HT1080 (cell line): Measurements from ENCODE around the gene FZD2. TPM values are rescaled to one million over a fixed set of nuclear protein-coding genes. Genes with fewer than 3 reads are reported as not detected.
"Not testable (repeated sequence)": the region's sequence is repeated elsewhere in the genome, so short reads cannot be mapped to it uniquely, and the experiment has no call there.

Source experiments
- DNase-seq: peaks from one replicate; pipeline ENCODE4 v3.0.0-alpha.2; 2015; ENCODE audit warnings: low read depth
- total RNA-seq: library from RNA; depleted of rRNA; stranded (reverse); fragments of >200 nt; shearing (Covaris generic); gene quantifications from 2 replicates; pipeline ENCODE4 v1.2.3, GENCODE V29; 2014

The FZD2 gene
- total RNA-seq, 1 experiment from 2014 or later, result 14.6 TPM

GRCh38 chr17:44575403-44575802 lies 18.1 kb downstream of the FZD2 start:
- DNase-seq, result no peak

GRCh38 chr17:44578947-44579346 lies 21.7 kb downstream of the FZD2 start:
- DNase-seq, result no peak

DNA sequence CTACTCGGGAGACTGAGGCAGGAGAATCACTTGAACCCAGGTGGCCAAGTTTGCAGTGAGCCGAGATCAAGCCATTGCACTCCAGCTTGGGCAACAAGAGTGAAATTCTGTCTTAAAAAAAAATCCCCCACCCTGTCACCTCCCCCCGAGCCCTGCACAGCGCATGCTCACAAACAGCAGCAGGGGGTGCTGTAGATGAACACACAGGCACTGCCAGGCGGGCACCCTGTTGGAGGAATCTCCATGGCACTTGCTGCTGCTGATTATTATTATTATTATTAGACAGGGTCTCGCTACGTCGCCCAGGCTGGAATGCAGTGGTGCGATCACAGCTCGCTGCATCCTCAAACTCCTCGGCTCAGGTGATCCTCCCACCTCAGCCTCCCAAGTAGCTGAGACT lies 24.6 kb downstream of the FZD2 start:
- DNase-seq, result no peak

DNA sequence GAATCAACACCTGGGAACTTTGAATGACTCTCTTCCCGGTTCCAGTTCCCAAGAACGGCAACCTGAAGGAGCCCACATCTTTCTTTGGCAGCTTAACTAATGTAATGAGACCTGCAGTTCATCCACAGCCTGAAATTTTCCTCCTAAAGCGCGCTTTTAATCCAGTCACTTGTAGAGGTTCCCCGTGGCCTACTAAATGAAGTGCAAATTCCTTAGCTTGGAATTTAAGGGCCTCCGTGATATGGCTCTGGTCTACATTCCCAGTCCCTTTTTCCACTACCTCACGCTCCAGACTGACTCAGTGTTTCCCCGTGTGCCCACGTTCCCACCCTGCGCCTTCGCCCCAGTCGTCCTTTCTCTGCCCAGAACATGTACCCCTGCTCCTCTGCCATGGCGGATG lies 27.2 kb downstream of the FZD2 start:
- DNase-seq, result no peak

GRCh38 chr17:44585315-44585714 lies 28.0 kb downstream of the FZD2 start:
- DNase-seq, result no peak

DNA sequence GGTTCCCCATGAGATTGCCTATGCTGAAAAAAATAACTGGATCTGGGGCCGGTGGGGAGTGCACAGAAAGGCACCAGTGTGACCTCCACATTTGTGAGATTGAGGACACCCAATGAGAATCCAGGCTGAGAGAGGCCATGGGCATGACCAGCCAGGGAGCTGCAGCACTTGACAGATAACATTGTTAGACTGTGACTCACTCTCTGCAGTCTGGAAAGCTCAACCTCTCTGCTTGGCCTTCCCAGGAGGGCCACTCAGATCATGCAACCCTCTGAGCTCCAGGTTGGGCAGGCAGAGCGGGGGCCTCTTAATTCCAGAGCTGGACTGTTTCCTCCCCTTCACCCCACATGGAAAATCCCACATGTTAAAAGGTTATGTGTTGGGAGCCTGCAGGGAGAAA lies 30.1 kb downstream of the FZD2 start:
- DNase-seq, result peak; percentile 90

DNA sequence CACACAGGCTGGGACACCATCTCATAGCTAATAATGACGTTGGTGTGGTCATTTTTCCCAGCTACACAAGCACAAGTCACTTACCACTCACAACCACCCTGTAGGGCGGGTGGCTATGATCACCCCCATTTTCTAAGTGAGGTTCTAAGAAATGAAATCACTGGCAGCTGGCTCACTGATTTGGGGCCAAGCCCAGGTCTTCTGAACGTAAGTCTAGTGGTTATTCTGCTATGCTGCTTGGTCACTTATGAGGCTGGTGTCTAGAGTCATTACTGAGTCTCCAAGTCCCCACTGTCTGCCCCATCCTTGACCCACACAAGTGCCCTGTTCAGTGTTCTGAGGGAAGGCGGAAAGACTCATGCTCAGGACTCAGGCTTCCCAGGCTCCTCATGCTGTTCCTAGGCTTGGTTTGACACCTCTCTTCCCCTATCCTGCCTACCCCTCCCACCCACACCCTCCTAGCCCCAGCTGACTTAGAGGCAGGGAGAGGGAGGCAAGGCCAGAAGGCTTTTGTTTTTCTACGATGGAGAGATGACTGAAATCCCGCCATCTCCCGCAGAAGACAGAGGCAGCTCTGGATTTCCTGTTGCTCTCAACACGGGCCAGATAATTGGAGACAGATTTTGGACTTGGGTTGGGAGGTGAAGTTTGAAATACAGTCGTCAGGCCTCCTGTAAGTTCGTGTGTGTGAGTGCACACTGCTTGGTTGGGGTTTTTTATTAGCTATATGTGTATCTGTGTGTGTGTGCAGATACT lies 32.2 kb downstream of the FZD2 start:
- no peak for DNase-seq

DNA sequence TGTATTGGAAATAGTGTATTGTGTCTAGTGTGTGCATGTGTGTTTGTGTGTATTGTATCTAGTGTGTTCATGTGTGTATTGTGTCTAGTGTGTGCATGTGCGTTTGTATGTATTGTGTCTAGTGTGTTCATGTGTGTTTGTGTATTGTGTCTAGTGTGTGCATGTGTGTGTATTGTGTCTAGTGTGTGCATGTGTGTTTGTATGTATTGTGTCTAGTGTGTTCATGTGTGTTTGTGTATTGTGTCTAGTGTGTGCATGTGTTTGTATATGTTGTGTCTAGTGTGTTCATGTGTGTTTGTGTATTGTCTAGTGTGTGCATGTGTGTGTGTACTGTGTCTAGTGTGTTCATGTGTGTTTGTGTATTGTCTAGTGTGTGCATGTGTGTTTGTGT lies 32.8 kb downstream of the FZD2 start:
- not testable (repeated sequence) for DNase-seq

DNA sequence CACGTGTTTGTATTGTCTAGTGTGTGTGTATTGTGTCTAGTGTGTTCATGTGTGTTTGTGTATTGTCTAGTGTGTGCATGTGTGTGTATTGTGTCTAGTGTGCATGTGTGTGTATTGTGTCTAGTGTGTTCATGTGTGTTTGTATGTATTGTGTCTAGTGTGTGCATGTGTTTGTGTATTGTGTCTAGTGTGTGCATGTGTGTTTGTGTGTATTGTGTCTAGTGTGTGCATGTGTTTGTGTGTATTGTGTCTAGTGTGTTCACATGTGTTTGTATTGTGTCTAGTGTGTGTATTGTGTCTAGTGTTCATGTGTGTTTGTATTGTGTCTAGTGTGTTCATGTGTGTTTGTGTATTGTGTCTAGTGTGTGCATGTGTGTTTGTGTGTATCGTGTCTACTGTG lies 33.5 kb downstream of the FZD2 start:
- DNase-seq, result not testable (repeated sequence)

DNA sequence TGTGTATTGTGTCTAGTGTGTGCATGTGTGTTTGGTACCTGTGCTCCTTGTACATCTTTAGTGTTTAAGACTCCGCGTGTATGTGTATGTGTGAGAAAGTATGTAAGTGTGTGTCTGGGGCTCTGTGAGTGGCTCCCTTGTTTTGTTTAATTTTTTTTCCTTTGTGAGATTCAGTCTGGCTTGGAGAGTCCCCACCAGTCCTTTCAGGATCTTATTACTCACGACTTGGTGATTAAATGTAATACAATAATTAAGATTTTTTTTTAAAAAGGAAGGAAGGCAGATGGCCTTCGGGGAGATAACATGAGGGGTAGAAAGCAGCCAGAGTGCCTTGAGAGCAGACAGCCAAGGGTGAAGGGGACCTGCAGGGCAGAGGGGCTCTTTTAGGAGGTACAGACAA lies 33.9 kb downstream of the FZD2 start:
- DNase-seq, result no peak

DNA sequence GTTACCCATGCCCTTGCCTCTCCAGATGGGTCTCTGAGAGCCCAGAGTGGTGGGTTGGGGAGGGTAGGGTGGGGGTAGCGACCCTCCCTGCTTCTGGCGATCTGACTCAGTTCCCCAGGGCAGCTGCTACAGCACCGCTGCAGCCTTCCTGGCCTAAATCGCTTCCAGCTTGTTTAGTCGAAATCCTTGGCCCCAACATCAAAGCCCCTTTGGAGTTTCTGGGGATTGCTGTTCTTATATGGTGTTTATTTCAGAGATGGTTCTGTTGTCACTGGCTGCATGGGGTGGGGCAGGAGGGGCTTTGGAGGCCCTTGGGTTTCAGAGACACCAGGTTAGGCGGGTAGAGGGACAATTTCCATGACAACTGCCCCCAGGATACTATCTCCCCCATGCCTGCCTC lies 35.9 kb downstream of the FZD2 start:
- no peak for DNase-seq

- DNase-seq, result no peak
Measured at GRCh38 chr17:44595216-44595775, 38.0 kb downstream of the FZD2 start.

DNA sequence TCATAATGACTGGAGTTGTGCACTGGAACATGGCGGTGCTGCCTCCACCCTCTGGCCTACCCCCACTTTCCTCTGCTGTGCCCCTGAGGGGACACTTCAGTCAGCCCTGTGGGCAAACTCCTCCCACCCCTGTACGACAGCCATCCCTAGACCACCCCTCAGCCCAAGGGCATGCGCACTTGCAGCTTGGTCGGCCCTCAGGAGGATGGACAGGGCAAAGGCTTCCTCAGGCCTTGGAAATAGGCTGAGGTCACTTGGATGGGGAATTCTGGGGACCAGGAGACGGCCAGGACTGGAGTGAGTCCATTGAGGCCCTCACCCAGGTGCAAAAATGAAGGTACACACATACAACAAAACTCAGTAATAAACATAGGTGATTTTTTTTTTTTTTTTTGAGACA lies 41.0 kb downstream of the FZD2 start:
- DNase-seq, result no peak

DNA sequence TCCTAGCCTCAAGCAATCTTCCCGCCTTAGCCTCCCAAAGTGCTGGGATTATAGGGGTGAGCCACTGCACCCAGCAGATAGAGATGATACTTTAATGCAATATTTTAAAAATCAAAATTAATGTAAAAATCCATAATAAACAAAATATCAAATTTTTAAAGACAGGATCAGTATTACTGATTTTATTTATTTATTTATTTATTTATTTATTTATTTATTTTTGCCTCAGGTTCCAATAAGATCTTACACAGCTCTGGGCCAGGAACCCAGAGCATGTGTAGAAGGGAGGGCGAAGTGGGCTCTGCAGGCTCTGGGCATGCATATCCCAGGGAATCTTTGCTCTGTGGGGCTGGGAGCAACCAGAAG lies 41.6 kb downstream of the FZD2 start:
- no peak for DNase-seq

DNA sequence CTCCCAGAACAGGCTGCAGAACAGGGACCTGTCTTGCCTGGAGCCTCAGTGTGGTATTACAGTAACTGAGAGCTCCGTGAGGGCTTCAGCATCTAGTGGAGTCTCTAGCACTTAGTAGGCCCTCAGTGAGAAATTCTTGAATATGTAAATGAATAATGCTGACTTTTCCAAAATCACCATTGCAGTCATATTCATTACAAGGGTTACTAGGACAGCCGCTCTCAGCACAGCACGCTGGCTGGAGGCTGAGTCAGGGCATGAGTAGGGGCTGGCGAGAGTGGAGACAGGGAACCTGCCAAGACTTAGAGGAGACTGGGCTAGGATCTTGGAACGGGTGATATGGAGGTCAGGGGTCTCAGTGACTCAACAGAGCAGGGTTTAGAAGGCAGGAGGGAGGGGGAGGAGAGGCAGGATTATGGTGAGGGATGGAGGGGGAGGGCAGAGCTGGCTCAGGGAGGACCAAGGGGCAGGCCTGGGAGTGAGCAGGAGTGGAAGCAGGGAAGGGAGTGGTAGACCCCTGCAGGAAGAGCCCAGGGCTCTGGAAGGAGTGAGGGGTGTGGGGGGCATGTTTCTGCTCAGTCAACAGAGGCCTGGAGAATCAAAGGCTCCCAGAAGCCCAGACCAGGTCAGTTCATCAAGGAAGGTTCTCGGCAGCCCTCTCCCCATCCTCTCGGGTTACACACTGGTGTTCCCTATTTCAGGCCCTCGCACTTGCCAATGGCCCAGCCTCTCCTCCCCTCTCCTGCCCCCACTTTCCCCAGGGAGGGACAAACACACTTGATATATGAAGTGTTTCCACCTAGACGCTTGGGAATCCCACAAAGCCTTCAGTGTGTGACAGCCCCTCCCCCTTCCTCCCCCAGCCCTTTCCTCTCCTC lies 42.3 kb downstream of the FZD2 start:
- peak; percentile 91 for DNase-seq

GRCh38 chr17:44601539-44601938 lies 44.3 kb downstream of the FZD2 start:
- DNase-seq, result no peak

DNA sequence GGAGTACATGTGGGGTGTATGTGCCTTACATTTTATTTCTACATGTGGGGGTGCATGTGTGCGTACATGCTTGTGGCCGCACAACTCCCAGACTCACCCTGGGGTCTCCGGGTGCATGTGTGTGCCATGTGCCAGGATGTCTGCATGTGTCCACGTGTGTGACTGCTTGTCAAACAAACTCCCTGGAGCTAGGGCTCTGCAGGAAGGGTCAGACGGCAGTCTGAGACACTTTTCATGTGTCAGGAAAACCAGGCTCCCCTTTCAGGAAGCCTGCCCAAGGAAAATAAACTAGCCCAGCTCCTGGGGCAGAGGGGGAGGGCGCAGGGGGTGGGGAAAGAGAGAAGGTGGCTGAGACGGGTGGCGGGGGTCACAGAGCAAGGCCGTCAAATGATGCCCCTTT lies 44.7 kb downstream of the FZD2 start:
- DNase-seq, result no peak

- no peak for DNase-seq
Measured at GRCh38 chr17:44602390-44602789, 45.1 kb downstream of the FZD2 start.

- DNase-seq, result no peak
Measured at GRCh38 chr17:44602970-44603369, 45.7 kb downstream of the FZD2 start.

GRCh38 chr17:44604116-44604761 lies 47.0 kb downstream of the FZD2 start:
- no peak for DNase-seq

- no peak for DNase-seq
Measured at GRCh38 chr17:44604768-44605485, 47.6 kb downstream of the FZD2 start.
